ENCODE data around the gene MYH6. TPM values are rescaled to one million over a fixed set of nuclear protein-coding genes. Genes with fewer than 3 reads are reported as not detected.
"Not testable (repeated sequence)": the region's sequence is repeated elsewhere in the genome, so short reads cannot be mapped to it uniquely, and the experiment has no call there.

The MYH6 gene
- total RNA-seq, 1 donor from 2014 or later = not detected

GRCh38 chr14:23436327-23437132 is 28.5 kb upstream of the MYH6 start:
- no peak for DNase-seq (ENCODE audit: low read depth, low spot score)

GRCh38 chr14:23435543-23436326 is 27.7 kb upstream of the MYH6 start, which contains the start of gene MYH7:
Gene MYH7, minus strand, starts transcription at chr14:23435660. Its CDS starts 1,928 bp downstream, at chr14:23433732.
- no peak for DNase-seq (ENCODE audit: low read depth, low spot score)

- DNase-seq (ENCODE audit: low read depth, low spot score) = no peak
Observed at GRCh38 chr14:23434488-23435222, 26.6 kb upstream of the MYH6 start.

- DNase-seq (ENCODE audit: low read depth, low spot score) = no peak
Observed at GRCh38 chr14:23433457-23433856, 25.4 kb upstream of the MYH6 start.

- no peak for DNase-seq (ENCODE audit: low read depth, low spot score)
Observed at GRCh38 chr14:23432946-23433345, 24.9 kb upstream of the MYH6 start.

GRCh38 chr14:23432102-23432925 is 24.2 kb upstream of the MYH6 start:
- no peak for DNase-seq (ENCODE audit: low read depth, low spot score)

- no peak for DNase-seq (ENCODE audit: low read depth, low spot score)
Observed at GRCh38 chr14:23431486-23431885, 23.4 kb upstream of the MYH6 start.

GRCh38 chr14:23430723-23431085 is 22.6 kb upstream of the MYH6 start:
- no peak for DNase-seq (ENCODE audit: low read depth, low spot score)

- no peak for DNase-seq (ENCODE audit: low read depth, low spot score)
Observed at GRCh38 chr14:23430016-23430722, 22.1 kb upstream of the MYH6 start.

GRCh38 chr14:23428686-23429495 is 20.8 kb upstream of the MYH6 start:
- DNase-seq (ENCODE audit: low read depth, low spot score) = no peak

- not testable (repeated sequence) for DNase-seq (ENCODE audit: low read depth, low spot score)
Observed at GRCh38 chr14:23425798-23426197, 17.7 kb upstream of the MYH6 start.

GRCh38 chr14:23425169-23425568 is 17.1 kb upstream of the MYH6 start:
- no peak for DNase-seq (ENCODE audit: low read depth, low spot score)

GRCh38 chr14:23423657-23424056 is 15.6 kb upstream of the MYH6 start:
- no peak for DNase-seq (ENCODE audit: low read depth, low spot score)

GRCh38 chr14:23421594-23421993 is 13.5 kb upstream of the MYH6 start:
- DNase-seq (ENCODE audit: low read depth, low spot score) = no peak

GRCh38 chr14:23419646-23420045 is 11.6 kb upstream of the MYH6 start:
- DNase-seq (ENCODE audit: low read depth, low spot score) = not testable (repeated sequence)

GRCh38 chr14:23418021-23418420 is 9.9 kb upstream of the MYH6 start:
- no peak for DNase-seq (ENCODE audit: low read depth, low spot score)

- DNase-seq (ENCODE audit: low read depth, low spot score) = not testable (repeated sequence)
Observed at GRCh38 chr14:23417269-23417668, 9.2 kb upstream of the MYH6 start.

GRCh38 chr14:23416801-23417200 is 8.7 kb upstream of the MYH6 start:
- no peak for DNase-seq (ENCODE audit: low read depth, low spot score)
